Activated CD8-positive, alpha-beta T cell treated with anti-CD3 and anti-CD28 coated beads for 36 hours (primary cell): Measurements from ENCODE around the gene KRT85. TPM values are rescaled to one million over a fixed set of nuclear protein-coding genes. Genes with fewer than 3 reads are reported as not detected.

Experiments used
- ATAC-seq: fragments of 200-7000 bp; cut with Tn5 transposase; one replicate; pipeline ENCODE4 v1.10.0; 2021; ENCODE audit warnings: mild to moderate bottlenecking, moderate library complexity
- CTCF ChIA-PET: fragments of 350-600 bp; sonication (Branson Sonifier 250); formaldehyde crosslinking; loops from one replicate; lab custom pipeline; 2021; ENCODE audit warnings: antibody characterized with exemption; lab: Charles Lee
- POLR2A ChIA-PET: fragments of 350-600 bp; sonication (Branson Sonifier 250); formaldehyde crosslinking; loops from one replicate; lab custom pipeline; 2021; ENCODE audit warnings: antibody characterized with exemption; lab: Charles Lee
- DNase-seq: peaks from one replicate; pipeline ENCODE4 v3.0.0-alpha.2; 2020
- H3K27ac Mint-ChIP-seq: one replicate; pipeline ENCODE4 v1.8.0; 2021; ENCODE audit warnings: mild to moderate bottlenecking, mixed read lengths
- H3K27me3 Mint-ChIP-seq: one replicate; pipeline ENCODE4 v1.8.0; 2021; ENCODE audit warnings: mixed read lengths
- H3K36me3 Mint-ChIP-seq: one replicate; pipeline ENCODE4 v1.8.0; 2021; ENCODE audit warnings: low read depth, mixed read lengths
- H3K4me1 Mint-ChIP-seq: one replicate; pipeline ENCODE4 v1.8.0; 2021; ENCODE audit warnings: low read depth, mixed read lengths
- H3K4me3 Mint-ChIP-seq: one replicate; pipeline ENCODE4 v1.8.0; 2021; ENCODE audit warnings: mild to moderate bottlenecking, moderate library complexity, mixed read lengths
- H3K9me3 Mint-ChIP-seq: one replicate; pipeline ENCODE4 v1.8.0; 2021; ENCODE audit warnings: mixed read lengths
- CTCF ChIP-seq: fragments of 200-600 bp; IDR thresholded peaks from one replicate; pipeline ENCODE4 v1.8.0; 2022; ENCODE audit warnings: antibody characterized with exemption, mild to moderate bottlenecking
- intact Hi-C: fragments of 100-400 bp; cut with micrococcal nuclease; formaldehyde crosslinking; loops from one replicate; pipeline ENCODE4 v1.10.0; 2022
- total RNA-seq, 2 experiments: library from RNA; stranded (reverse); gene quantifications; one replicate each; pipeline ENCODE4 v1.2.3, GENCODE V29; 2021

The KRT85 gene
- total RNA-seq, 2 experiments from 2014 or later = not detected

GRCh38 chr12:52350786-52351185 is 16.5 kb downstream of the KRT85 start:
- peaks cover 18% of the 10 kb centered on the region for H3K4me1 Mint-ChIP-seq
- peaks cover 1% of the 10 kb centered on the region for H3K27me3 Mint-ChIP-seq
- ChIA-PET POLR2A (interaction anchor here (1.5 kb wide), 1 partner anchor 10 kb away, joined by 5 read pairs; no protein-coding TSS in a partner anchor), CTCF (interaction anchor here (1.0 to 3.3 kb wide), 5 partner anchors 11 to 72 kb away, joined by 3 to 19 read pairs (median 5); no protein-coding TSS in a partner anchor)
- no peaks in the 10 kb centered on the region for H3K36me3 Mint-ChIP-seq
- DNase-seq = no peak
- no peak for ATAC-seq
- no peak for TF ChIP-seq CTCF
- H3K4me3 Mint-ChIP-seq = no peak overlapping the region
- intact Hi-C loops = no loop called here
- H3K9me3 Mint-ChIP-seq = no peaks in the 10 kb centered on the region
- no peak overlapping the region for H3K27ac Mint-ChIP-seq

GRCh38 chr12:52350021-52350620 is 17.2 kb downstream of the KRT85 start:
- no peaks in the 10 kb centered on the region for H3K36me3 Mint-ChIP-seq
- POLR2A ChIA-PET = interaction anchor here (1.5 kb wide), 1 partner anchor 11 kb away, joined by 5 read pairs; no protein-coding TSS in a partner anchor
- intact Hi-C loops = no loop called here

DNA sequence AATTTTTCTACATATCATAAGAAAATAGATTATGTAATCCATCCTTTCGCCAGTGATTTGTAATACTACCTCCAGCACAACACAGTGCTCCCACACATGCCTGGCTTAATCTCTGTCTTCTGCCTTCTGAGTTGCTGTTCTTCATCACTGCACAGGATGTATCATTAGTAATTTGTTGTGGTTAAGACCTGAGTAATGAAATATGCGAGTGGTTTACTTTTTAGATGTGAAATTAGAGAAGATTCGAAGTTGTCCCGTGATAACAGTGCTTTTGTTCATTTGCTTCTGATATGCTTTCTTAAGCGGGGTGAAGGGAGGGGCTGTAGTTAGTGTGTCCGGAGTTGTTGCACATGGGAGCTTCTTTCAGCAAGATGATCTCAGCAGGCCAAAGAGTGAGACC is 18.1 kb downstream of the KRT85 start:
- TF ChIP-seq CTCF = no peak
- H3K36me3 Mint-ChIP-seq = no peaks in the 10 kb centered on the region
- ATAC-seq (no peak), DNase-seq (no peak)
- ChIA-PET POLR2A (no interaction called here), CTCF (interaction anchor here (1.8 kb wide), 1 partner anchor 11 kb away, joined by 4 read pairs; no protein-coding TSS in a partner anchor)
- no peak overlapping the region for H3K27ac Mint-ChIP-seq
- no peaks in the 10 kb centered on the region for H3K9me3 Mint-ChIP-seq
- H3K27me3 Mint-ChIP-seq = peaks cover 1% of the 10 kb centered on the region
- no peak overlapping the region for H3K4me3 Mint-ChIP-seq
- peaks cover 18% of the 10 kb centered on the region for H3K4me1 Mint-ChIP-seq
- intact Hi-C loops = no loop called here

More at GRCh38 chr12:52350021-52350620, 17.2 kb downstream of the KRT85 start:
- H3K27me3 Mint-ChIP-seq = peaks cover 1% of the 10 kb centered on the region
- CTCF ChIA-PET = interaction anchor here (1.0 to 2.1 kb wide), 4 partner anchors 12 to 71 kb away, joined by 3 to 5 read pairs (median 4); no protein-coding TSS in a partner anchor
- no peak for TF ChIP-seq CTCF
- ATAC-seq (no peak), DNase-seq (no peak)
- H3K4me3 Mint-ChIP-seq = no peak overlapping the region
- no peaks in the 10 kb centered on the region for H3K9me3 Mint-ChIP-seq
- H3K27ac Mint-ChIP-seq = no peak overlapping the region
- peaks cover 18% of the 10 kb centered on the region for H3K4me1 Mint-ChIP-seq

DNA sequence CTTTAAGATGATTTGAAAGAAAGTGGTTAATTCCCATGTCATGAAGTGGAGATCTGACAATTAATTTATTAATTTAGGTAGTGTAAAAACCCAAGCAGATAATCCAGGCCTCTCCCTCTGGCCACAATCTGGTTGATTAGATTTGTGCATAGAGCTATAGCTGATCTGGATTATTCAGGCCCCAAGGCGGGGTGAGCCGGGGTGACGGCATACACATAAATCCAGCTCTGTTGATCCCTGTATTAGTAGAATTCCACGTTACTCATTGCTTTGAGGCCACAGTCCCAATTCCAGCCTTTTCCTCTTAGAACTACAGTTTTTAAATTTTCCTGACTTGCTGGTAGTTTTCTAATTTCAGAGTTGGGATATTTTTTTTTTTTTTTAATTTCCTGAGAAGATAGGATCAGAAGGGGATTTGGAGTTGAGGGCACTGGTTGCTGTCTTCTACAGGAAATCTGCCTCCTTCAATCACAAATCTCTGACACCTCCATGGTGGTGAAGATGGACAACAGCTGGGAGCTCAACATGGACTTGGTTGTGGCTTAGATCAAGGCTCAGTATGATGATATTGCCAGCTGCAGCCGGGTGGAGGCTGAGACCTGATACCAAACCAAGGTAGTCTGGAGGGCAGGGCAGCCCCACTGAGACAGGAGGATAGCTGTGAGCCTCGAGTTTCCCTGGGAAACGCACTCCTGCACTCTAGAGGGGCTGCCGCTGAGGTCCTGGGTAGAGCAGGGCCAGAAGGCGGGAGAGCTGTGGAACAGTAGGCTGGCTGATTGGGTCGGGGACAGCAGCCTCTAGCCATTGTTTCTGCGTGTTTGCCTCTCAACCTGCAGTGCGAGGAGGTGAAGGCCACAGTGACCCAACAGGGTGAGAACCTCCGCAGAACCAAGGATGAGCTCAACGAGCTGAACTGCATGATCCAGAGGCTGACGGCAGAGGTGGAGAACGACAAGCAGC is 19.4 kb downstream of the KRT85 start:
- ChIA-PET POLR2A (no interaction called here), CTCF (interaction anchor here (1.1 to 1.3 kb wide), 3 partner anchors 21 to 33 kb away, joined by 3 to 5 read pairs (median 4); no protein-coding TSS in a partner anchor)
- ATAC-seq (no peak), DNase-seq (no peak)
- H3K9me3 Mint-ChIP-seq = no peaks in the 10 kb centered on the region
- H3K27ac Mint-ChIP-seq = no peak overlapping the region
- no peak for TF ChIP-seq CTCF
- H3K36me3 Mint-ChIP-seq = no peaks in the 10 kb centered on the region
- H3K27me3 Mint-ChIP-seq = peaks cover 1% of the 10 kb centered on the region
- H3K4me1 Mint-ChIP-seq = peaks cover 18% of the 10 kb centered on the region
- H3K4me3 Mint-ChIP-seq = no peak overlapping the region
- intact Hi-C loops = no loop called here
